Osteocyte (in vitro differentiated cells): ENCODE data around the gene ACTG2. TPM values are rescaled to one million over a fixed set of nuclear protein-coding genes. Genes with fewer than 3 reads are reported as not detected.

Experiments used
- DNase-seq: peaks from one replicate; pipeline ENCODE4 v3.0.0; 2021; ENCODE audit warnings: mixed read lengths; ENCODE audit not compliant: unreplicated experiment; ENCODE audit errors: extremely low spot score
- H3K27ac Mint-ChIP-seq: one replicate; pipeline ENCODE4 v1.8.0; 2021; ENCODE audit warnings: mild to moderate bottlenecking, mixed read lengths; ENCODE audit not compliant: unreplicated experiment
- H3K27me3 Mint-ChIP-seq: one replicate; pipeline ENCODE4 v1.8.0; 2021; ENCODE audit warnings: mixed read lengths; ENCODE audit not compliant: unreplicated experiment
- H3K36me3 Mint-ChIP-seq: one replicate; pipeline ENCODE4 v1.8.0; 2021; ENCODE audit warnings: mixed read lengths; ENCODE audit not compliant: unreplicated experiment
- H3K4me1 Mint-ChIP-seq: one replicate; pipeline ENCODE4 v1.8.0; 2021; ENCODE audit warnings: mixed read lengths; ENCODE audit not compliant: unreplicated experiment
- H3K4me3 Mint-ChIP-seq: one replicate; pipeline ENCODE4 v1.8.0; 2021; ENCODE audit warnings: mild to moderate bottlenecking, moderate library complexity, mixed read lengths; ENCODE audit not compliant: unreplicated experiment
- H3K9me3 Mint-ChIP-seq: one replicate; pipeline ENCODE4 v1.8.0; 2021; ENCODE audit warnings: mixed read lengths; ENCODE audit not compliant: unreplicated experiment
- CTCF ChIP-seq: fragments of 200-600 bp; sonication (generic); IDR thresholded peaks from 2 replicates; pipeline ENCODE4 v1.5.0; 2021; ENCODE audit warnings: antibody characterized with exemption, mild to moderate bottlenecking, moderate library complexity
- total RNA-seq: library from RNA; stranded (reverse); gene quantifications from 2 replicates; pipeline ENCODE4 v1.2.1, GENCODE V29; 2021

The ACTG2 gene
- total RNA-seq, 1 donor from 2014 or later, result 191 TPM

GRCh38 chr2:73964223-73964622 is 71.4 kb downstream of the ACTG2 start:
- no peak for DNase-seq
- Mint-ChIP-seq H3K27ac (no peak overlapping the region), H3K9me3 (peaks cover 7% of the 10 kb centered on the region), H3K4me3 (no peak overlapping the region), H3K4me1 (no peaks in the 10 kb centered on the region), H3K36me3 (peaks cover 19% of the 10 kb centered on the region), H3K27me3 (no peaks in the 10 kb centered on the region)
- TF ChIP-seq CTCF, result no peak

- no peaks in the 10 kb centered on the region for H3K27me3 Mint-ChIP-seq
- H3K36me3 Mint-ChIP-seq, result peaks cover 13% of the 10 kb centered on the region
- no peak for TF ChIP-seq CTCF
- DNase-seq, result no peak
- no peak overlapping the region for H3K4me3 Mint-ChIP-seq
- no peaks in the 10 kb centered on the region for H3K4me1 Mint-ChIP-seq
- no peak overlapping the region for H3K27ac Mint-ChIP-seq
- H3K9me3 Mint-ChIP-seq, result peaks cover 7% of the 10 kb centered on the region
Measured at GRCh38 chr2:73965053-73965452, 72.2 kb downstream of the ACTG2 start.

- H3K4me1 Mint-ChIP-seq, result peaks cover 16% of the 10 kb centered on the region
- peaks cover 5% of the 10 kb centered on the region for H3K27me3 Mint-ChIP-seq
Measured at GRCh38 chr2:73968357-73968937, 75.6 kb downstream of the ACTG2 start.

GRCh38 chr2:73969356-73969755 is 76.5 kb downstream of the ACTG2 start:
- peaks cover 5% of the 10 kb centered on the region for H3K27me3 Mint-ChIP-seq
- no peak for TF ChIP-seq CTCF
- peaks cover 16% of the 10 kb centered on the region for H3K4me1 Mint-ChIP-seq
- no peaks in the 10 kb centered on the region for H3K9me3 Mint-ChIP-seq
- no peak overlapping the region for H3K4me3 Mint-ChIP-seq
- no peak overlapping the region for H3K27ac Mint-ChIP-seq
- no peak for DNase-seq
- no peaks in the 10 kb centered on the region for H3K36me3 Mint-ChIP-seq

More at GRCh38 chr2:73968357-73968937, 75.6 kb downstream of the ACTG2 start:
- no peak overlapping the region for H3K27ac Mint-ChIP-seq
- H3K4me3 Mint-ChIP-seq, result no peak overlapping the region
- H3K36me3 Mint-ChIP-seq, result no peaks in the 10 kb centered on the region
- TF ChIP-seq CTCF, result no peak
- no peak for DNase-seq
- no peaks in the 10 kb centered on the region for H3K9me3 Mint-ChIP-seq

Other genes with a start within 250 kb of the ACTG2 start
- 16.2 and 16.7 TPM in 2 replicates for gene TPRKB, start 155.7 kb upstream of the ACTG2 start, total RNA-seq
- 24.7 and 25.0 TPM in 2 replicates for gene DUSP11, start 112.9 kb upstream of the ACTG2 start, total RNA-seq
- not detected in 2 replicates for gene C2orf78, start 108.8 kb upstream of the ACTG2 start, total RNA-seq
- gene STAMBP, start 64.0 kb upstream of the ACTG2 start, total RNA-seq, result 34.6 and 39.1 TPM in 2 replicates
- 63.9 and 64.8 TPM in 2 replicates for gene DGUOK, start 33.9 kb downstream of the ACTG2 start, total RNA-seq
- 26.5 and 27.5 TPM in 2 replicates for gene TET3, start 91.9 kb downstream of the ACTG2 start, total RNA-seq